ENCODE data around the gene CDKAL1. TPM values are rescaled to one million over a fixed set of nuclear protein-coding genes. Genes with fewer than 3 reads are reported as not detected.
A peak's percentile ranks its signal among the peaks of the same experiment; 100 is the strongest.

Gene CDKAL1
- polyA plus RNA-seq, 1 donor from 2014 or later: 29.2 TPM

DNA sequence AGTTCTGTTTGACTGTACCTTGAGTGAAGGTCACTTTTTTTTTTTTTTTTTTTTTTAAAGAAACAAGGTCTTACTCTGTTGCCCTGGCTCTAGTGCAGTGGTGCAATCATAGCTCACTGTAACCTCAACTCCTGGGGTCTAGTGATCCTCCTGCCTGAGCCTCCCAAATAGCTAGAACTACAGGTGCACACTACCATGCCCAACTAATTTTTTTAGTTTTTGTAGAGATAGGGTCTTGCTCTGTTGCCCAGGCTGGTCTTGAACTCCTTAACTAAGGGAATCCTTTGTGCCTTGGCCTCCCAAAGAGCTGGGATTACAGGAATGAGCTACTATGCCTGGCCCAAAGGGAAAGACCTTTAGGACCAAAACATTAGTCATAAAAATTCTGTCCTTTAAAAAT lies 413.7 kb downstream of the CDKAL1 start:
- Mint-ChIP-seq H3K9me3 (peaks cover under 1 to 5% (median 1%) of the 10 kb centered on the region in 3 donors), H3K4me3 (no peak overlapping the region), H3K36me3 (peaks cover 5% of the 10 kb centered on the region), H3K27ac (no peak overlapping the region), H3K4me1 (peaks cover 0 to 1% (median 0%) of the 10 kb centered on the region in 3 donors), H3K27me3 (no peaks in the 10 kb centered on the region)

DNA sequence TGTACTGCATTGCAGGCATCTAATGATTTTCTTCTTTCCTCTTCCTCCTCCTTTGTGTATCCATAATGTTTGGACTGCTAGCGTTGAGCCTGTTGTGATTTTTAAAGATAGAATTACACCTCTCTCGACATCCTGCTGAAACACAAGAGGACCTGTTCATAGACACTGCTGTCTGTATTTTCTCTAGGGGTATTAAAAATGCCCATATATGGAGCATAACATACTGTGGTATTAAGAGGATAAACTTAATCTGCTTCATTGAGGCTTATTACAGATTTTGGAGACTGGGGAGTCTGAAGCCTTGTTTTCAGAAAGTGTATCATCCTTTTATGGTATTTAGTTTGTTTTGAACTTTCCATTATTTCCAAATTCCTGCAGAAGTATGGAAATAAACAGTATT lies 414.3 kb downstream of the CDKAL1 start:
- Mint-ChIP-seq H3K9me3 (peaks cover 0 to 1% (median 0%) of the 10 kb centered on the region in 3 donors), H3K4me1 (peaks cover 0 to 1% (median 0%) of the 10 kb centered on the region in 3 donors), H3K27ac (no peak overlapping the region), H3K36me3 (peaks cover under 1% of the 10 kb centered on the region), H3K4me3 (no peak overlapping the region), H3K27me3 (no peaks in the 10 kb centered on the region)

DNA sequence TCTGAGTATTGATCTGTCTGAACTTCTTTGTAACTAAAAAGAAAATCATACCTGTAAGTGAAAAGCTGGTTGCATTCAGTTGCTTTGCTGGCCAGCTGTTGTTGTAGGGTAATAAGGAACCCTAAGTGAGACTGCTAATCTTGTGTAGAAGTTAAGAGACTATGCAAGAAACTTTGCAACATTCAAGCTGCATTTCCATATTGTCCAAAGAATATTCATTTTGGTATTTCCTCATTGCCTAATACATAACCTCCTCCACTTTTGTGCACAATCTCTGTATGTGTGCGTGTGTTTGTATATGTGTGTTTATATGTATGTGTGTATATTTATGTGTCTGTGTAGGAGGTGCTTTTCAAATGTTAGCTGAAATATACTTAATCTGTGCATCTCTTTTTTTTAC lies 414.9 kb downstream of the CDKAL1 start:
- Mint-ChIP-seq H3K4me1 (peaks cover 0 to 1% (median 0%) of the 10 kb centered on the region in 3 donors), H3K9me3 (no peaks in the 10 kb centered on the region), H3K27ac (no peak overlapping the region), H3K36me3 (no peaks in the 10 kb centered on the region), H3K27me3 (no peaks in the 10 kb centered on the region), H3K4me3 (no peak overlapping the region)

DNA sequence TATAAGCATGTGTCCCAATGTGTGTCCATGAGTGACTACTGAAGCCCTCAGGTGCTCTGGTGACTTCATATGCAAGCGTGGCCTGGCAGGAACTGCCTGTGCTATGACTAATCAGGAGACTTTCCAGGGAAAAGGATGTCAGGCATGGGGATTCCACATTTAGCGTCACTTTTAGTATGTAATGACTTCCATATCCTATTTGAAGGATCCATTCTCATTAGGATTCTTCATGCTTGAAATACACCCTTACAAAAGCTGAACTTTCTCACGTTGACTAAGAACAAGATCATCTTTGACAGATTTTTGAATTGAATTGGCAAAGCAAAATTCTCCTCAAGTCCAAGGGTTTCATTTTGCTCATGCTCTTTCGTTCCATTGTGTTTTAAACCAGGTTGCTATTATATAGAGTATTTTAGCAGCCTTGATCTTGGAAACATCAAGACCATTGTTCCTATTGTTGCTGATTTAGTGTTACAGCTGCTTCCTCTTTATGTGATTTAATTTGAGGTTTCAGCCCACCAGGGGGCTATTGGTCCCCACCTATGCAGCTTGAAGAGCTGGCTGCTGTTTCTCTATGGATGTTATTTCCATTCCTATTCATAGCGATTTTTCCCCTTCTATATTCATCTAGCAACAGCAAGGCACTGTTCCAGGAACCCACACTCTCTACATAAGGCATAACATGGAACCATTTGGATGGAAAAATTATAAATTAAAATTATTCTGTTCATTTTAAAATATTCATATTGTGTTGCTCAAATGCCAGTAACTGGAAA lies 418.6 kb downstream of the CDKAL1 start:
- H3K36me3 Mint-ChIP-seq: peaks cover 6% of the 10 kb centered on the region
- no peak overlapping the region for H3K27ac Mint-ChIP-seq
- no peak overlapping the region for H3K4me3 Mint-ChIP-seq
- H3K4me1 Mint-ChIP-seq: peaks cover 0 to 1% (median 0%) of the 10 kb centered on the region in 3 donors
- no peaks in the 10 kb centered on the region for H3K27me3 Mint-ChIP-seq
- H3K9me3 Mint-ChIP-seq: no peaks in the 10 kb centered on the region

DNA sequence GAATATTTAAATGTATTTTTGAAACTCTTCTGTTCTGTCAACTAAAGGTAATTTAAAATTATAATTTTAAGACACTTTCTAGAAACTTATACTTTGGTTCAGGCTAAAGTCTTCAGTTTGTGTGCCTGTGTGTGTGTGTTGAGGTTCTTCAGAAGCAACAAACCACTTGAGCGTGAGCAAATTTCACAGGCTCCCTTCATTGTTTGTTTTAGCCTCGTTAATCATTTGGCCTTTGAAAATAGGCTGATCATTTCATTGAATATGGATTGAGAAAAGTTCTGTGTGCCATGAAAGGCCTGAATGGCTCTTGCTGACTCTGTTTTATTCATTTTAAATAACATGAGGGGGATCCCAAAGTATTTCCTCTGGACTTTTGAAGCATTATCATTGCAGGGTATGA lies 420.1 kb downstream of the CDKAL1 start:
- H3K9me3 Mint-ChIP-seq: no peaks in the 10 kb centered on the region
- H3K27me3 Mint-ChIP-seq: no peaks in the 10 kb centered on the region

DNA sequence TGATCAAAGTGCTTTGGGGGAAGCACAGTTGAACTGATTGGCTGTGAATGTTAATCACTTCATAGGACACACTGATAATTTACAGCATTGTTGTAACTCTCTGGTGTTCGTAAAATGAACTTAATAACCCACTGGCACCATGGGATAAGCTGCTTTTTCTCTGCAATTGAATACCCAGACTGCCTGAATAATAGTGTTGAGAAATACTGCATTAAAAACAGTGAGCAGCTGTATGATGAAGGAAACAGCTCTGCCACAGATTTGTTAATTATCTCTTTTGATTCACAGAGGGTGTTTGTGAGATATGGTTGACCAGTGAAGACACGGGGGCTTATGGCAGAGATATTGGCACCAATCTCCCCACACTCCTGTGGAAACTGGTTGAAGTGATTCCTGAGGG lies 420.9 kb downstream of the CDKAL1 start:
- Mint-ChIP-seq H3K36me3 (peaks cover 17% of the 10 kb centered on the region), H3K27me3 (no peaks in the 10 kb centered on the region)

More for the DNA sequence above, 420.1 kb downstream of the CDKAL1 start:
- Mint-ChIP-seq H3K4me3 (no peak overlapping the region), H3K27ac (no peak overlapping the region), H3K4me1 (peaks cover 0 to 1% (median 0%) of the 10 kb centered on the region in 3 donors), H3K36me3 (peaks cover 16% of the 10 kb centered on the region)

DNA sequence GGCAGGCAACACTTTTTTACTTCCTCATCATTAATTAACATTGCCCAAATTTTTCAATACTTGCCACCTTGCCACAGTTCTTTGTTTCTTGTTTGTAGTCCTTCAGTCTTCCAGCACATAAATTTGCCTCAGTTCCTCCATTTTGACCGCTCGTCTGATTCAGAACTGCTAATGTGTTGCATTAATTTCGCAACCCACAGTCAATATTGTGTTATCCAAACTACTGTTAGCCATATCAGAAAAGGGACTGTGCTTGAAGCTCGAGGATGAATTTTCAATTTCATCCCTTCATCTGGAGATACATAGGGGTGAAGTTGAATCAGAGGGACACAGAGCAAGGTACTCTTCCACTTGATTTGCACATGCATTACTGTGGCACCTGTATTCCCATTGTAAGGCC lies 421.5 kb downstream of the CDKAL1 start:
- Mint-ChIP-seq H3K9me3 (peaks cover 0 to 4% (median 0%) of the 10 kb centered on the region in 3 donors), H3K27me3 (no peaks in the 10 kb centered on the region), H3K4me3 (no peak overlapping the region), H3K4me1 (peaks cover 0 to 1% (median 0%) of the 10 kb centered on the region in 3 donors), H3K36me3 (peaks cover 17% of the 10 kb centered on the region), H3K27ac (peak overlapping the region in 1 of 3 donors; percentile 3)

More for the DNA sequence above, 420.9 kb downstream of the CDKAL1 start:
- peaks cover 0 to 1% (median 0%) of the 10 kb centered on the region in 3 donors for H3K4me1 Mint-ChIP-seq
- H3K27ac Mint-ChIP-seq: no peak overlapping the region
- H3K9me3 Mint-ChIP-seq: peaks cover 0 to under 1% (median 0%) of the 10 kb centered on the region in 3 donors
- H3K4me3 Mint-ChIP-seq: no peak overlapping the region

DNA sequence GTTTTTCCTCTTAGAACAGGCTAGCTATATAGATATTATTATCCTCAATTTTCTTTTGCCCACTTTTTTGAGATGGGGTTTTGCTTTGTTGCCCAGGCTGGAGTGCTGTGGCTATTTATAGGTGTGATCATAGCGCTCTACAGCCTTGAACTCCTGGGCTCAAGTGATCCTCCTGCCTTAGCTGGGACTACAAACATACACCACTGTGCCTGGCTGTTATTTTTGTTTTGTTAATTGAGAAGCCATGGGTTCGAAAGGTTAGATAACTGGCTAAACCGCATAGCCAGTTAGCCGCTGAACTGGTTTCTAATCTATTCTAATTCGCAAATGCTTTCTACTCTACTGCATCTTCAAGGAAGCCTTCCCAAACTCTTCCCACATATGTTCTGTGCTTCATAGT lies 425.8 kb downstream of the CDKAL1 start:
- Mint-ChIP-seq H3K27me3 (no peaks in the 10 kb centered on the region), H3K4me3 (no peak overlapping the region), H3K36me3 (peaks cover 29% of the 10 kb centered on the region), H3K4me1 (no peaks in the 10 kb centered on the region), H3K27ac (no peak overlapping the region), H3K9me3 (peaks cover 0 to 9% (median 0%) of the 10 kb centered on the region in 3 donors)

DNA sequence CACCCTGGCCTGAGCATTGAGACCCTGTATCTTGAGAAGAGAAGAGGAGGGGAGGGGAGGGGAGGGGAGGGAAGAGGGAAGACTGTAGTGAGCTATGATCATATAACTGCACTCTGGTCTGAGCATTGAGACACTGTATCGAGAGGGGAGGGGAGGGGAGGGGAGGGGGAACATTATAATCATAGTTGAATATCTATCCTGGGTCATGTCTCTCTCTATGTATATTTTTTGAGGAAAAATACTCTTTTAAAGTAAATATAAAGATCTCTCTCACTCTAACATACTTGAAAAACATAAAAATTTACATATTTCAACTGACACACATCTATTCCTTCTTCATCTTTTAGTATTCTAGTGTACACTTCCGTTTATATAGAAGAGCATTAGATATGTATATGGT lies 431.0 kb downstream of the CDKAL1 start:
- no peaks in the 10 kb centered on the region for H3K4me1 Mint-ChIP-seq
- no peak overlapping the region for H3K27ac Mint-ChIP-seq
- no peak overlapping the region for H3K4me3 Mint-ChIP-seq
- H3K27me3 Mint-ChIP-seq: no peaks in the 10 kb centered on the region
- H3K9me3 Mint-ChIP-seq: peaks cover 7 to 24% (median 10%) of the 10 kb centered on the region in 3 donors
- H3K36me3 Mint-ChIP-seq: peaks cover 21% of the 10 kb centered on the region

DNA sequence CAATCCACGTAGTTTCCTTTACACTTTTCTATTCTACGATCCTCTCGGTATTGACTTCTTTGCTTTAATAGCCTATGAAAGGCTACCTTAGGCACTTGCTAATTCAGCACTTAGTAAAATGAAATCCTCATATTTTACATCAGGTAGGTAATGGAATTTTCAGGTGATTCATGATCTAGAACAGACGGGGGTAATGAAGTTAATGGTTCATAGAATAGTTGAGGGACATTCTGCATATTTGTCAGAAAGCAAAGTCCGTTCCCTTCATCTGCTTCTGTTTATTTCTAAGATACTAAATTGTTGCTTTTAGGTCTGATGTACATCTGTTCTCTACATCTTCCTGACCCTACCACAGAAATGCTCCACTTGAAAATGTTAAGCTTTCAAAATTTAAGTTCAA lies 431.7 kb downstream of the CDKAL1 start:
- Mint-ChIP-seq H3K9me3 (peaks cover 7 to 22% (median 10%) of the 10 kb centered on the region in 3 donors), H3K36me3 (peaks cover 21% of the 10 kb centered on the region), H3K4me3 (no peak overlapping the region), H3K4me1 (no peaks in the 10 kb centered on the region), H3K27me3 (no peaks in the 10 kb centered on the region), H3K27ac (no peak overlapping the region)

DNA sequence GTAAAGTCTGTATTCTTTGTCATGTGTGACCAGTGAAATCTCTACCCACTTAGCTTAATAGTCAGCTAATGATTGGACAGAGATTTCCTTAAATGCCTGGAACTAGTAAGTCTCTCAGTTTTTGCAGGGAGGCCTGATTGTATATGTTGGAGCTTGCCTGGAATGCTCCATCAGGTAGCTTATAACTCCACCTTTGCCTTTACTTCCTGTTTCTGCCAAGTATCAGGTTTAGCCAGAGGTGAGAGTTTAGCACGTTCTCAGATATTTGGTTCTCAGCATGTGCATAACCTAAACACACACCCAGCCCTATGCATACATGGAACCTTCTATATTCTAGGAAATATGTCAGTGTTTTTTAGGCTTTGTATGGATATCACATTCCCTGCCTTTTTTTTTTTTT lies 435.3 kb downstream of the CDKAL1 start:
- no peaks in the 10 kb centered on the region for H3K27me3 Mint-ChIP-seq
- no peak overlapping the region for H3K4me3 Mint-ChIP-seq
- no peak overlapping the region for H3K27ac Mint-ChIP-seq
- peaks cover 7 to 18% (median 10%) of the 10 kb centered on the region in 3 donors for H3K9me3 Mint-ChIP-seq
- H3K4me1 Mint-ChIP-seq: no peaks in the 10 kb centered on the region
- peaks cover 15% of the 10 kb centered on the region for H3K36me3 Mint-ChIP-seq

DNA sequence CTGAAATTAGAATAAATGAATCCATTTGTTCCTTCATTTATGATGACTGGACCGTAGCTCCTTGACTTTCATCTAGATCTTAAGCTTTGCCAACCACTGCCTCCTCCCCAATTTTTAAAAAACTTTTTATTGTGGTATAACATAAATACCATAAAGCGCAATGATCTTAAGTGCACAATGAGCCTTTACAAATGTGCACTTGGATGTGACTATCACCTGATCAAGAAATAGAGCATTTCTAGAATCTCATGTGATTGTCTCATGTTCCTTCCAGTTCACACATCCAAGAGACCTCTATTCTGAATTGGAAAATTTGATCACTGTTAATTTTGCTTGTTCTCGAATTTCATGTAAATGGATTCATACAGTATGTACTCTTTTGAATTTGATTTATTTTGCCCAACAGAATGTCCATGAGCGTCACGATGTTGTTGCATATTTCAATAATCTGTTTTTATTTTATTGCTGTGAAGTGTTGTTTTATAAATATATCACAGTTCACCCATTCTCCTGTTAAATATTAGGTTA lies 442.2 kb downstream of the CDKAL1 start:
- Mint-ChIP-seq H3K9me3 (no peaks in the 10 kb centered on the region), H3K36me3 (peaks cover 8% of the 10 kb centered on the region), H3K4me1 (peaks cover 4 to 10% (median 7%) of the 10 kb centered on the region in 3 donors), H3K4me3 (no peak overlapping the region), H3K27me3 (no peaks in the 10 kb centered on the region), H3K27ac (no peak overlapping the region)

DNA sequence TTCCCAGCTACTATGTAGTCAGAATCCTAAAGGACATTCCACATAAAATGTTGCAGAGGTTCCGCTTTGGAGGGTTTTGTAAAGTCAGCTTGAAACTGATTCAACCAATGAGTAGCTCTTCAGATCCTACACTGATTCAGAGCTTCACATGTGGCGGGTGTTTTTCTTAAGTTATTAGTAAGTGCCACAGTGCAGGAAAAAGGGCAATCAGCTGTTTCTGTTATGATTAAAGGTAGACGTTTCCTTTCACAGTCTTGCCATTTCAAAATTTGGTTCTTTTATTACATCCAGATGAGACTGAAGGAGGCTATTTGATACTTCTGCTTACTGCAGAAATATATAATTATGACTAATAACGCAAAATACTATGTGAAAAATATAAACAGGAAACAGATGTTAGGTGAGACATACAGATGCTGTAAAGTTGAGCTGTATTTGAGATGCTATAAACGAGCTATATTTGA lies 443.9 kb downstream of the CDKAL1 start:
- no peaks in the 10 kb centered on the region for H3K27me3 Mint-ChIP-seq
- no peaks in the 10 kb centered on the region for H3K9me3 Mint-ChIP-seq
- H3K36me3 Mint-ChIP-seq: peaks cover 8% of the 10 kb centered on the region
- peak overlapping the region in 1 of 4 donors; percentile 42 for H3K4me3 Mint-ChIP-seq
- H3K27ac Mint-ChIP-seq: no peak overlapping the region
- H3K4me1 Mint-ChIP-seq: peaks cover 4 to 10% (median 7%) of the 10 kb centered on the region in 3 donors

DNA sequence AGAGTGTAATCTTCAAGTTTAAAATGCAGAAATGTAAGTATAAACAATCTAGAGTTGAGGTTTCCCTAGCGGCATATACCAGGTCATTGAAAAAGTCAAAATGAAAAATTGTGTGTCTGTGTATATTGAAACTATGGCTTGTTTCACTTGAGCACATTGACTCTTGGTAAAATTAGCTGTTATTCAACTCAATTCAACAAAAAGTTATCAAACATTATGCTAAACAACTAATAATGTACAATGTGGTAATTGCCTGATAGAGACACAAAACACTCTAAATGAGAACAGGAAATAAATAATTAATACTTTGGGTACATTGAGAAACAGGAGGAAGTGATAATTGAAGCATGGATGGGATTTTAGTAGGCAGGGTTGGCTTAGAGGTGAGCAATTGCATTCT lies 444.8 kb downstream of the CDKAL1 start:
- Mint-ChIP-seq H3K4me3 (no peak overlapping the region), H3K9me3 (peaks cover 0 to 6% (median 0%) of the 10 kb centered on the region in 3 donors), H3K36me3 (peaks cover 6% of the 10 kb centered on the region), H3K4me1 (peaks cover 4 to 10% (median 7%) of the 10 kb centered on the region in 3 donors), H3K27me3 (no peaks in the 10 kb centered on the region), H3K27ac (no peak overlapping the region)

DNA sequence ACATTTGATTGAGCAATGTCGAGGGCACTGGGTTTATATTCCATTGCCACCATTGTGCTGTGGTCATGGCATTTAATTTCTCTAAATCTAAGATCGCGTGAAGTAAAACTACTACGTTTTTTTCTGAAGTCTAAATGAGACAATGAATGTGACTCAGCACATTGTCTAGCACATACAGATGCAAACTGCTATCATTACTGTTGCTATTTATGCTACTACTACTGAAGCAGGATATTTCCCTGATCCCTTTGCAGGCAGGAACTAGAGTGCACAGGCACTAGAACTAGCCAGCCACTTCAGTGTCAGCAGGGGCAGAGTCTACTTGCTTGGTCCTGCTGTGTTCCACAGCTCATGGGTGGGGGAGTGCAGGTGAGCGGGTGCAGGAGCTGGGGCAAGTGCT lies 449.7 kb downstream of the CDKAL1 start:
- H3K27ac Mint-ChIP-seq: no peak overlapping the region
- peaks cover 0 to 3% (median 0%) of the 10 kb centered on the region in 3 donors for H3K4me1 Mint-ChIP-seq
- peaks cover 0 to 10% (median 4%) of the 10 kb centered on the region in 3 donors for H3K9me3 Mint-ChIP-seq
- peaks cover 14% of the 10 kb centered on the region for H3K36me3 Mint-ChIP-seq
- no peaks in the 10 kb centered on the region for H3K27me3 Mint-ChIP-seq
- no peak overlapping the region for H3K4me3 Mint-ChIP-seq
